GM19468 (cell line): ENCODE data around the gene GLT1D1.

Experiments used
- ATAC-seq: cut with Tn5 transposase; IDR thresholded peaks from one replicate; pipeline ENCODE4 v1.9.1; 2021; ENCODE audit warnings: mild to moderate bottlenecking, moderate library complexity, moderate number of reproducible peaks; ENCODE audit not compliant: unreplicated experiment; ENCODE audit errors: extremely low read depth

The GLT1D1 gene

GRCh38 chr12:128906485-128907137 lies 53.3 kb downstream of the GLT1D1 start:
- ATAC-seq, result no peak

- no peak for ATAC-seq
Observed at GRCh38 chr12:128908254-128908653, 55.0 kb downstream of the GLT1D1 start.

GRCh38 chr12:128909653-128910052 lies 56.4 kb downstream of the GLT1D1 start:
- ATAC-seq, result no peak

GRCh38 chr12:128910629-128911028 lies 57.4 kb downstream of the GLT1D1 start:
- ATAC-seq, result no peak

DNA sequence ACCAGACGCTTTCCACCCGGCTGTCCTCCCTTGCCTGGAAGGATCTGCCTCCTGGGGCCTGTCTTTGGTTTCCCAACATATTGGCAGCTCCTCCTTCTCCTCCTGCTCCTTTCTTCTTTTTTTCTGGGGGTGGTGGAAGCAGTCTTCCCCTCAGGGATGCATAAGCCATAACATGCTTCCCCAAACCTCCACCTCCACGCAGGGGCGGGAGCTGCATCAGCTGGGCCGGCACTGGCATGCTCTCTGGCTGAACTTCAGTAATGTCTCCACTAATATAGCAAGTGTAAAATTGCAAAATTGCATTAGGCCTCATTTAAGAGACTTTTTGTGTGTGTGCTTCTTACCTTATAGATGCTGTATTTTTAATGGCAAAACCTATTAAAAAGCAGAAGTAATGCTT lies 58.6 kb downstream of the GLT1D1 start:
- no peak for ATAC-seq

GRCh38 chr12:128914908-128915563 lies 61.8 kb downstream of the GLT1D1 start:
- ATAC-seq, result peak; percentile 87

DNA sequence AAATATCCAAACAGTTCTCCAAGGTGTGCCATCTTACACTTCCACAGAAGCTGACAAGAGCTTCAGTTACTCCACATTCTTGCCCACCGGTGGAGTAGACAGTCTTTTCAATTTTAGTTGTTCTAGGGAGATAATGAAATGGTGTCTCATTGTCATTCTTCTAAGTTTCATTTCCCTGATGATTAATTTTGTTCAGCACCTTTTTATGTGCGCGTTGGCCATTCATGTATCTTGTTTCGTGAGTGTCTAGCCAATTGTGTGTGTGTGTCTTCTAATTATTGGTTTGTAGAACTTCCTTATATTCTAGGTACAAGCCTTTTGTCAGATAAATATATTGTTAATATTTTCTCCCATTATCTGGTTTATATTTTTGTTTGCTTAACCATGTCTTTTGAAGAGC lies 63.1 kb downstream of the GLT1D1 start:
- ATAC-seq, result no peak

GRCh38 chr12:128918481-128919260 lies 65.4 kb downstream of the GLT1D1 start:
- ATAC-seq, result no peak

- no peak for ATAC-seq
Observed at GRCh38 chr12:128920468-128920867, 67.2 kb downstream of the GLT1D1 start.

GRCh38 chr12:128928361-128928760 lies 75.1 kb downstream of the GLT1D1 start:
- ATAC-seq, result no peak

DNA sequence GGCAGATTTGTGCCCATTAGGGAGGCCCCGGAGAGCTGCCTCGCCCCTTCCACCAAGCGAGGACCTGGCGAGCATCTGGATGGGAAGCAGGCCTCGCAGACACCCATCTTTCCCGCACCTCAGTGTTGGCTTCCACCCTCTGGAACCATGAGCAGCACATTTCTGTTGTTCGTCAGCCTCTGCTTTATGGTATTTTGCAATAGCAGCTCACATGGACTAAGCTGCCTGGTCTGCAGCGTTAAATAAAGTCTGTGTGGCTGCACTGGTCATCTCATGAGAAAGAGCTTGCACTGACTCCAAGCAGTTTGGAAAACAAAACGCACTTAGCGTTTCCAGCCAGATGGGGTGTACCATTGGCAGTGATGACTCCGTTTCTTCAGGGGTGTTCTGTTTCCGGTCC lies 75.8 kb downstream of the GLT1D1 start:
- ATAC-seq, result no peak

- ATAC-seq, result no peak
Observed at GRCh38 chr12:128930606-128931005, 77.3 kb downstream of the GLT1D1 start.

DNA sequence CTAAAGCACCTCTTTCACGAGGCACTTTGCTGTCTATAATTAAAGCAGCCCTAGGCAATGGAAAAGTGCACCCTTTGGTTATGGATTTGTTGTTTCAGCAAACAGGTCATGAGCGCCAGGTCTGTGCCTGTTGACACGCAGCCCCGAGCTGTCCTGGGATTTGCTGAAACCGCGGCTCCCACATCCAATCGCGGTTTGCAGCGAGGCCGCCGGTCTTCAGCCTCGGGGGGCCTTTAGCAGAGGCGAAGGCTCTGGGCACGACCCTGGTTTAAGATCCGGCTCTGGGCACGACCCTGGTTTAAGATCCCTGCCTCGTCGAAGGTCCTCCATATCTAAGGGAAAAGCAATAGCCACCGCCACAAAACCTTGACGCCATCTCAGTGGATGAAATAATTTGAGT lies 79.2 kb downstream of the GLT1D1 start:
- no peak for ATAC-seq

- no peak for ATAC-seq
Observed at GRCh38 chr12:128933039-128933438, 79.8 kb downstream of the GLT1D1 start.

GRCh38 chr12:128933926-128934325 lies 80.6 kb downstream of the GLT1D1 start:
- ATAC-seq, result no peak

DNA sequence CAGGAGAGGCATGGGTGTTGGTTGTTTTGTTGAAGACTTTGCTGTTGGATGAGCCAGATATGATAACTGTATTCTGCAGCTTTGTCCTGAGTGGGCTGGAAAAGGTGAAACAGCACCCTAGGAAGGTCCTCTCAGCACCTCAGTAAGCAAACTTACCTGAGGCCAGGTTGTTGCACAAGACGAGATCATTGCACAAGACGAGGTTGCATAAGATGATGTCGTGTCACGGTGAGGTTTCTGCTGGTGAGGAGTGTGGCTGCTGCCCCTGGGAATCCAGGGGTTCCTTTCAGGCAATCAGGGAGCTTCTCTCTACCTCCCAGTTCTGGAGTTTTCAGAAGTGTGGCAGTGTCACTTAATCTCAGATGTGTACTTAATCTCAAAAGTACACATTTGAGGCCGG lies 85.6 kb downstream of the GLT1D1 start:
- ATAC-seq, result no peak

DNA sequence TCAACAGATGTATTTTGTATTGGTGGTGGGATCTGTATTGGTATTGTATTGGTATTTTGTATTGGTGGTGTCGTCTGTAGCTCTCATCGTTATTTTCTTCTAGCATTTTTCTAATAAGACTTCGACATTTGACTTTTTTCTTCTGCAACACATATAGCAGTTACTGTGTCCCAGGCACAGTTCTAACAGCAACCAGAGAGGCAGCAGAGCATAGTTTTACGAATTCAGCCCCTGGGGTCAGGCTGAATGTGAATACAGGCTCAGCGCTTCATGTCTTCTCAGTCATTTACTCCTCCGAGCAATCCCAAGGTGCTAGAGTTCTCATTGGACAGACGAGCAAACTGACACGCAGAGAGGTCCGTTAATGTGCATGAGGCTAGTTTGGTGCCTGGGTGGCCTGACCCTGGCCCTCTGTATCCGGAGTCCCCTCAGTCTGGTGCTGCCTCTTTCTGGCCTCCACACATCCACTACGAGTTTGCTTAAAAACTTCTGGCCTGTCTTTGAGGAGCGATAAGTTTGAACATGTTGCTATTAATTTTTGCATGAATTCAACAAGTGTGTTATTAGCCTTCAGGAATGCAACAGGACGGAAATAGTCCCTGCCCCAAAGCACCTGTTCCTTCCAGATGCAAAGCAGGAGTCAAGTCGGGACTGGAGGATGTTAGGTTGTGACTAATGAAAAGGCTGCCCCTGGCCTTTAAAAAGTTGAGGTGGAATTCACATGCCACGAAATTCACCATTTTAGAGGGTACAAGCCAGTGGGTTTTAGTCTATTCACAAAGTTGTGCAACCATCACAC lies 87.0 kb downstream of the GLT1D1 start:
- no peak for ATAC-seq

GRCh38 chr12:128940974-128941373 lies 87.7 kb downstream of the GLT1D1 start:
- no peak for ATAC-seq

DNA sequence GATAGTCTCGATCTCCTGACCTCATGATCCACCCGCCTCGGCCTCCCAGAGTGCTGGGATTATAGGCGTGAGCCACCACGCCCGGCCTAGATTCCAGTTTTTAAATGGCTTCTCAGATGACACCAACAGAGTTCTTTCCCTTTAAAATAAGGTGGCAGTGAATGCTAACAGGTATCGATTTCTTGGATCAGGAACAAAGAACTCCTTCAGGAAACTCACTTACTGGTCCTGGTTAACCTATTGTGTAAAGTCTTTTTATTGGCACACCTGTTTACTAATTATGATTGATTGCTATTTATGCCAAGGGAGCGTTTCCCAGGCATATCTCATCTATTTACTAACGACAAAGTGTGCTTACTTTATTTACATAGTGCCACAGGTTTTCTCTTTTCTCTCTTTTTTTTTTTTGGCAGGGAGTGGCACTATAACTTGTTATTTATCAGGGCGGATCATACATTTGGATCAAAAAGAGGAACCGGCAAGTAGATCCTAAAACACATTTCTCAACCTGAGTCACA lies 89.7 kb downstream of the GLT1D1 start:
- no peak for ATAC-seq

- ATAC-seq, result no peak
Observed at GRCh38 chr12:128944956-128945355, 91.7 kb downstream of the GLT1D1 start.
